Stimulated activated CD4-positive, alpha-beta T cell treated with anti-CD3 and anti-CD28 coated beads, Interleukin-1b, Interleukin-23, amount 100 ng/mL, for 1 hour (primary cell): ENCODE measurements around the gene RELL1.
"Not testable (repeated sequence)": the region's sequence is repeated elsewhere in the genome, so short reads cannot be mapped to it uniquely, and the experiment has no call there.

ENCODE experiments used
- DNase-seq, 2 donors: peaks; one replicate each; pipeline ENCODE4 v3.0.0-alpha.2; 2020; ENCODE audit warnings: low read depth in 2 of 2

RELL1 gene

DNA sequence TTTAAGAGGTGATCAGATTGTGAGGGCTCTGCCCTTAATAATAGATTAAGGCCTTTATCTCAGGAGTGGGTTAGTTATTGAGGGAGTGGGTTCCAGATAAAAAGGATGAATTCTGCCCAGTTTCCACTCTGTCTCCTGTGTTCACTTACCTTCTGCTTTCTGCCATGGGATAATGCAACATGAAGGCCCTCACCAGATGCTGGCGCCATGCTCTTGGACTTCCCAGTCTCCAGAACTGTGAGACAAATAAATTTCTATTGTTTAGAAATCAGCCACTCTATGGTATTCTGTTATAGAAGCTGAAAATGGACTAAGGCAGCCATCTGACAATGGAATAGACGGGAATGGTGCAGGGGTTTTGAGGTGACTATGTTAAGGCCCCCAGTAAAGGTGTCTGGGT lies 6.9 kb upstream of the RELL1 start:
- DNase-seq: no peak

DNA sequence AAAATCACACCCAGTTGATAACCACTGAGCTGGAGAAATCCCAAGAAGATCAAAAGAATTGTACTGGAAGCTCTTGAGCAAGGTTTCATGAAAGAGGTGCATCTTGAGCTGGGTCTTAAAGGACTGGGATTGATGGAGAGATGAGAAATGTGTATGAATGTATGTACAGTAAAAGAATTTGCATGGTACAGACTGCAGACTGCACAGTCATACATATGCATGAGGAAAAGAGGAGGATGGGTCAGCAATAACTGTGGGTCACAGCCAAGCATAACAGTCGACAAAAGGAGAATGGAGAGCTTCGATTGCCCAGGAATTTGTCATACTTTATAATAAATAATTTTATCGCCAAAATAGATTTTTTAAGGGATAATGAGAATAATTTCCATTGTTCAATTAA lies 4.8 kb upstream of the RELL1 start:
- DNase-seq: no peak

- no peak for DNase-seq
Measured at GRCh38 chr4:37689353-37690095, 3.3 kb upstream of the RELL1 start.

DNA sequence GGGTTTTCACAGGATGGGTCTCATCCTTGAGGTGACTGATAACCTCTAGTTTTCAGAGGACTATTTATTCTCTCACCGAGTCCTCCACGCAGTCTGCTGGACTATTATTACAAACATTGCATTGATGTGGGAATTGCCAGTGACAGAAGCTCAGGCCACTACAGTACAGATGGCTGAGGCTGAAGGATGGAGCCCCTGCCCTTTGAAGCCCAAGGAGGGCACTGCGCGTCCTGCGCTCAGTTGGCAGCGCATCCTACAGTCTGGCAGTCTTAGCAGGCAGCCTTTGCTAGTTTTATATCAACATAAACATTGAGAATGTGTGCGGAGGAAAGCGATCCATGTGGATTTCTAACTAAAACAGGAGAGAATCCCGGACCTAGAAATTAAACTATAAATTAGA lies 1.5 kb upstream of the RELL1 start:
- DNase-seq: no peak

- DNase-seq: no peak
Measured at GRCh38 chr4:37687194-37687562, 1.0 kb upstream of the RELL1 start.

- peak in 1 of 2 donors; percentile 14 for DNase-seq
Measured at GRCh38 chr4:37685823-37686372, 278 bp downstream of the RELL1 start.

DNA sequence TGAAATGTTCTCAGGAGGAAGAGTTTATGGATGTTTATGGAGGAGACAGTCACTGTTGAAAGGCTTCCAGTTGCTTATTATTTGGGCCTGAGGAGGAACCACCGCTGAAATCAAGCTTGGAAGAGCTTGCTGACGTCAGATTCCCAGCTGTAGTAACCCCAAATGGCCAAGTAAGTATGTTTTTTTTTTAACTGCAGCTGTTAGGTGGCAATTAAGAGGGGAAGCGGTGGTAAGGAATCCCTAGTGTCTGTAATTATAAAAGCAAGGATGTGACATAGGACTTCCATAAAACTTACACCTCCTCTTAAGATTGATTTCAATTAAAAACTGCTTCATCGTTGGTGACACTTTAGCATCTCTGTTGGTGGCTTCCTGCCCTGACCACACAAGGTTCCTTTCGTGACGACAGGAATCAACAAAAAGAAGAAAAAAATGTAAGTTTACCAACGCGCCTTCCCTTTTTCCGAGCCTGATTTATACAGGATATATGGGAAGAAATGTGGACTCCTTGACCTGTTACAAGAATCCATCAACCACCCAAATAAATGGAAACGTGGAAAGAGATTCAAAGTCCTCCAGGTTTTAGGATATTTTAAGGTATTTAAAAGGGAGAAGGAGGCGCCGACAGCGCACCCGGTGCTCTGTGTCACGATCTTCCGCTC lies 884 bp downstream of the RELL1 start:
- DNase-seq: no peak

DNA sequence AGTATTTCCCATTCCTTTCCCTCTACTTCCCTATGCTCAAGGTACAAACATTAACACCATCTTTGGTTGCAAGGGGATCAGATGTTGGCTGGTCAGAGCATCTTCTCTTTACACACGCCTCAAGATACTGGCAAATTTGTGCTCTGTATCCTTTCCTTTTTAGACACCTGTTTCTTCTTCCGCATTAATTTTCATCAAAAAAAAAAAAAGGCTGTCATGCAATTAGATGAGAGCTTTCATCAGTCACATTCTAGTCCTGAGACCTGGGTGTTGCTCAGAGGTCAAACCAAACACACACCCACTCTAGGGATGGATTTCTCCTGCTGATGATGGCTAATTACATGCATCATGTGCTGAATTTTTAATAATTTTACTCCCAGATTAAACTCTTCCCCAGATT lies 2.0 kb downstream of the RELL1 start:
- no peak for DNase-seq

DNA sequence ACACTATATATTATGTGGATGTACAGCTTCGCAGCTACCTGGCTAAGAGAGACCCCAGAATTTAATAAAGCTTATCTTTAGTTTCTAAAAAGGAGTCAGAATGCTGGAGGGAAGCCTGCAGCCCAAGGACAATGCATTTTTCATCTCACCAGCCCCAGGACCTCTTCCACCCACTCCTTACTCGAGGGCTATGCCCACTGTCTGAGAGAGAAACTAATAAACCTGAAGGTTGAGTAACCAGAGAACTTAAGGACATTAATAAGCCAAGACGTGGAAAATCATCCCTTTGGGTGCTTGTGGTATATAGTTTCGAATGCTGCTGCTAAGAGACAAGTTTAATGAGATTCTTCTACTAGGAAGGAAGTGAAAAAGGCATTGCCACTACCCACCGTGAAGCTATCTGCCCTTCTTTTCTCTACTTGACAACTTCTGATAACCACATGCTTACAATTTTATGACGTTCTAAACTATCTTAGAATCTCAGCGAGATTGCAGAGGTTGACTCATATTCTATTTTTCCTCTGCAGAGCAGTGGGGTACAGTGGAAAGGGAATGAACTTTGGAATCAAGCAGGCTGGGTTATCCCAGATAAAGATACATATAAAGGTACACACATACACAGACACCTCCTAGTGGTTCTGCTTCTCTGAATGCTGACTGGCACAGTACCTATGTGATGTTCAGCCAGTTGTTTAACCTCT lies 3.3 kb downstream of the RELL1 start:
- no peak for DNase-seq

DNA sequence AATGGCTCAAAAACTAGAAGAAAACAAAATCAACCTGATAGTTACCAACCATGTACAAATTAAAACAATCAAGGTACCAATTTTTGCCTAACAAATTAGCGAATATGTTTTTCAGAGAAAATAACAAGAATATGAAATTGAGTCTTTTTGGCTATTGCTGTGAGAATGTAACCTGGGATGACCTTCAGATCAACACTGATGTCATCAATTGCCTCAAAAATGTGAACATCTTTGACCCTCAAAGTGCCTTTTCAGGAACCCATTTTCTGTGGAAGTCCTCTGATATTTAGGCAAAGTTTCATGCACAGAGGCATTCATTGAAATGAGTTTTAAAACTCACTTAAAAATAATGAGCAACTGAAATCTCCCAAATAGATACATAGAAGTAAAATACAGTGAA lies 6.1 kb downstream of the RELL1 start:
- DNase-seq: no peak

- DNase-seq: no peak
Measured at GRCh38 chr4:37679301-37679700, 6.9 kb downstream of the RELL1 start.

DNA sequence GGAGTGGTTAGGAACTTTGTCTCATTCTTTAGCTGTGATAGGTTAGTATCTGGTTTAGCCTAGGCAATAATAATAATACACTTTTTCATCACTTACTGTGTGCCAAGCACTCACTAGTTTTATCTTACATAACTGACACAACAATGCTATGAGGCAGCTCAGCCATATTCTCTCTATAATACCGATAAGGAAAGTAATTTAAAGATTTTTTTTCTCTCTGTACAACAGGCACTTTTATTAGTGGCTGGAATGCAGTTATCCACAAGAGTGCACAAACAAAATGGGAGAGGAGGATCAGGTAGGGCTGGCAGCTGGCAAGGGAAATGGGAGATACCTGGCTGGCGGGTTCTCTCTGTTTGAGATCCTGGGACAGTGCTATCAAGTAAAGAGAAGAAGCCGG lies 7.6 kb downstream of the RELL1 start:
- DNase-seq: no peak

- DNase-seq: no peak
Measured at GRCh38 chr4:37675587-37676290, 10.4 kb downstream of the RELL1 start.

DNA sequence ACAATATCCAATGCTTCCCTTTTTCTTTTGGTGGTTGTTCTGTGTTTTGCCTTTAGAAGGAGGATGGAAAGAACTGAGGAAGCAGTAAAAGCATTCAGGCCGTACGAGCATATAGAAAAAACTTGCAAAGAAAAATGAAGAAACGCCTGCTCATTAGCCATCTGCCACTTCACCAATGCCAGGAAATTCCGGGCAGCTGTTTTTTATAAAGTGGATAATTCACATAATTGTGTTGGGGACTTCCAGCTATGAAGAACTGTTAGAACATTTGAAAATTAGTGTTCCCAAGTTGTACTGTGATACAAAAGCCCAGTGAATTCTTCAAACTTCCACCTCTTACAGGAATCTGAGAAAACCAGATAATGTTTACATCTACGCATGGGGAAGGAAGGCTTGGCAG lies 11.7 kb downstream of the RELL1 start:
- DNase-seq: no peak

DNA sequence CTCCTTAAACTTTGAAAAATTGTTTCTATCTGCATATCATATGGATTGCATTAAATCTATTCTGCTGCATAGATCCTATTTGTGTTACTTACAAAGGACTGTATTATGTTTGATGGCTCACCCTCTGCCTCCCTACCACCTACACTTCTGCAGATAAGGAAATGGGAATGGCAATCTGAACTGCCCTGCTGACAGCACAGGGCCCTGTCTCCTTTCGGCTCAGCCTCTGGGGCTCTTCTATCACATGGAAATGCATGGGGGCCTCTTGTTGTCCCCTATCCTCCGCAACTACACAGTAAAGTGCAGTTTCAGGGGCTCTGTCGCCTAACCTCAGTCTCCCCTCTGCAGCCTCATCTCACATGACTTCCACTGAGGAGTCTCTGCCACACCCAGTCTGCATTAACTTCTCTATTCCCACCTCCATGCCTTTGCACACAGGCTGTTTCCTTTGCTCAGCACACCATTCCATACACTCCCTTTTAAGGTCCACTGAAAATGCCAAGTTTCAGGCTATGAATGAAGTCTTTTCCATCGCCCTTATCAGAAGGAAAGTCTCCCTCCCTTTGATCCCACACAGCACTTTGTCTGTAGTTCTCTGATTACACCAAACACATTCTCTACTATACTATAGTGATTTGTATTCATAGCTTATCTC lies 12.5 kb downstream of the RELL1 start:
- no peak for DNase-seq

DNA sequence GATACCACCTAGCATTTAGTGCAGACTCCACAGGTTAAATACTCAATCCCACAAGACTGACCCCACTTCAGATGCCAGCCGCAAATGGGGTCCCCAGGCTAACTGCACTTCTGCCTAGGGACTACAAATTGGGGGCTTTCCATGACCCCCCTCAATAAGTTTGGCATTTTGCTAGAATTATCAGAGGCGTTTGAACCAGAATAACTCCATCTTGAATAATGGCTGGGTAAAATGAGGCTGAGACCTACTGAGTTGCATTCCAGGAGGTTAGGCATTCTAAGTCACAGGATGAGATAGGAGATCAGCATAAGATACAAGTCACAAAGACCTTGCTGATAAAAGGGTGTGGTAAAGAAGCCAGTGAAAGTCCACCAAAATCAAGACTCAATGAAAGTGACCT lies 15.1 kb downstream of the RELL1 start:
- DNase-seq: no peak

GRCh38 chr4:37670249-37670648 lies 15.9 kb downstream of the RELL1 start:
- no peak for DNase-seq

GRCh38 chr4:37669124-37669523 lies 17.1 kb downstream of the RELL1 start:
- not testable (repeated sequence) for DNase-seq

GRCh38 chr4:37667197-37668100 lies 18.7 kb downstream of the RELL1 start:
- no peak for DNase-seq

DNA sequence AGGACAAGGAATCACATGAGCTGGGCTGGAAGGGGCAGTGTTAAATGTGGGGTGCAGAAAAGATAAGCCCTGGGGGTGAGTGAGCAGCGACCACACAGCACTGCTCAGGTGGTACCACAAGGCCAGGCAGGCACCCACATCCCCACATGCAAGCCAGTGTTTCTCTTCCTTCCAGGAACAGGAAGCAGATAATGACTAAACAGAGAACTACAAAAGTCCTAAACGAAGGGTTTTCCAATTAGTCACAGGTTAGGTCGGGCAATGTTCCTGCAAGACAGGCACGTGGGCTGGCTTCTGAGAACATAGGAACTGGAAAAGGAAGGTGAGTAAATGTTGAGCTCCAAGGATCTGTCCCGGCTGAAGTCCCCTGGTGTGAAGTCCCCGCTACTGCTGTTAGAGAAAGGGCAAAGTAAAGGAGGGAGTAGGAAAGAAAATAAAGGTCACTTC lies 19.5 kb downstream of the RELL1 start:
- DNase-seq: no peak
